Spinal cord (tissue), 10 donors: ENCODE measurements around the gene HRC. TPM values are rescaled to one million over a fixed set of nuclear protein-coding genes. Genes with fewer than 3 reads are reported as not detected.
"Not testable (repeated sequence)": the region's sequence is repeated elsewhere in the genome, so short reads cannot be mapped to it uniquely, and the experiment has no call there.

Source experiments
- DNase-seq, 6 donors: peaks; one replicate each; pipeline versions ENCODE4 v3.0.0 to v3.0.0-alpha.2; 2013 to 2015; ENCODE audit warnings: low spot score in 6 of 6, low read depth in 4 of 6
- H3K27ac ChIP-seq: one replicate; pipeline ENCODE4 v1.5.1; 2013; ENCODE audit warnings: low read depth, low read length, control low read depth
- H3K27me3 ChIP-seq: one replicate; pipeline ENCODE4 v1.6.1; 2013; ENCODE audit warnings: low read length; ENCODE audit not compliant: control insufficient read depth, insufficient read depth
- H3K36me3 ChIP-seq: one replicate; pipeline ENCODE4 v1.6.1; 2013; ENCODE audit warnings: low read length; ENCODE audit not compliant: control insufficient read depth, insufficient read depth
- H3K4me1 ChIP-seq: one replicate; pipeline ENCODE4 v1.6.1; 2013; ENCODE audit warnings: low read length; ENCODE audit not compliant: control insufficient read depth, insufficient read depth
- H3K4me3 ChIP-seq: one replicate; pipeline ENCODE4 v1.5.1; 2013; ENCODE audit warnings: low read depth, low read length, control low read depth
- H3K9me3 ChIP-seq: one replicate; pipeline ENCODE4 v1.6.1; 2013; ENCODE audit warnings: low read length; ENCODE audit not compliant: control insufficient read depth, insufficient read depth
- WGBS: methylation state at CpG from one replicate; pipeline ENCODE4 v1.1.5; 2013; ENCODE audit warnings: missing lambda C conversion rate; ENCODE audit not compliant: insufficient coverage; 5-methylcytosine and 5-hydroxymethylcytosine counted together
- polyA plus RNA-seq, 2 donors: library from polyadenylated mRNA; unstranded; fragments of 120-200 nt; gene quantifications; one replicate each; pipeline ENCODE4 v1.2.1, GENCODE V29; 2013; ENCODE audit not compliant: insufficient read length in 2 of 2
- total RNA-seq, 2 donors: library from RNA; depleted of rRNA in 1 of 2; stranded (reverse); fragments of 120-200 nt in 1 of 2; fragments of >200 nt in 1 of 2; gene quantifications; one replicate each; pipeline versions ENCODE4 v1.2.3 to v1.2.4, GENCODE V29; 2013 to 2014
- donor health status: healthy.

HRC gene
- total and polyA plus RNA-seq, 4 donors = 1.5 to 10.5 (median 2.8) TPM

DNA sequence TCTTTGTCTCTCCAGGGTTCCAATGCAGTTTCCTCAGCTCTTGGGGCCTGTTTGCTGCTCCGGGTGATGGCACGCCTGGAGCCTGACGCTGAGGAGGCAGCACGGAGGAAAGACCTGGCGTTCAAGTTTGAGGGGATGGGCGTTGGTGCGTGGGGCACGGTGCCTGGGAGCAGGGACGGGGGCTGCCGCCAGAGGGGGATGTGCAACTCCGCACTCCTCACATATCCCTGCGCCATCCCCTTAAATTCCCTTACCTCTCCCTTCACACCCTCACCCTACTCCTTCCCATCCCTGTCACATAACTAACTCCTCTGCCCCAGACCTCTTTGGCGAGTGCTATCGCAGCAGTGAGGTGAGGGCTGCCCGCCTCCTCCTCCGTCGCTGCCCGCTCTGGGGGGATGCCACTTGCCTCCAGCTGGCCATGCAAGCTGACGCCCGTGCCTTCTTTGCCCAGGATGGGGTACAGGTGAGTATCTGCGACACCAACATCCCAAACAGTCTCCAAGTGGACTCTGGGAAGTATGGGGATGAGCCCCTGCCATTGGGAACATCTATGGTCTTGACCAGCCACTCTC, 33.5 kb upstream of the HRC start:
- Histone ChIP-seq H3K9me3 (no peaks in the 10 kb centered on the region), H3K36me3 (peaks cover 24% of the 10 kb centered on the region), H3K27ac (no peak overlapping the region), H3K4me1 (no peaks in the 10 kb centered on the region), H3K27me3 (no peaks in the 10 kb centered on the region), H3K4me3 (no peak overlapping the region)
- DNase-seq = no peak
- WGBS = 61% methylated on average over 11 of the region's 21 CpGs

DNA sequence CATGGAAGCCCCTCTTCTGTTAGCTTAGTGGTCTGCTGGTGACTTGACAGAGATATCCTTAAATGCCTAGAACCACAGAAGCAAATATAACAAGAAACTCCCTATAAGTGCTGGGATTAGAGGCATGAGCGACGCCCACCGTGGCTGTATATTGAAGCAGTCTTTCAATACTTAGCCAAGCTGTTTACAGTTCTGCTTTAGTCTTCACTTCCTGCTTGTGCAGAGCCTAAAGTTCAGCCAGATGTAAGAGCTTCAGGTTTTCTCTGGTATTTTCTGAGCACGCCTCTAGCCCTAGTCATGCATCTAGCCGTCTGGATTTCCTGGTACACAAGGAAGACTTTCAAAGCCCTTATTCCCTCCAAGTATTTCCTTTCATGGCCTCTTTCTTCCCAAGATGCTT, 30.9 kb upstream of the HRC start:
- H3K27ac ChIP-seq = no peak overlapping the region
- H3K4me3 ChIP-seq = no peak overlapping the region
- DNase-seq = no peak
- no peaks in the 10 kb centered on the region for H3K9me3 ChIP-seq
- H3K27me3 ChIP-seq = no peaks in the 10 kb centered on the region
- H3K36me3 ChIP-seq = peaks cover 33% of the 10 kb centered on the region
- 82% methylated on average over 4 of the region's 5 CpGs for WGBS
- H3K4me1 ChIP-seq = no peaks in the 10 kb centered on the region

DNA sequence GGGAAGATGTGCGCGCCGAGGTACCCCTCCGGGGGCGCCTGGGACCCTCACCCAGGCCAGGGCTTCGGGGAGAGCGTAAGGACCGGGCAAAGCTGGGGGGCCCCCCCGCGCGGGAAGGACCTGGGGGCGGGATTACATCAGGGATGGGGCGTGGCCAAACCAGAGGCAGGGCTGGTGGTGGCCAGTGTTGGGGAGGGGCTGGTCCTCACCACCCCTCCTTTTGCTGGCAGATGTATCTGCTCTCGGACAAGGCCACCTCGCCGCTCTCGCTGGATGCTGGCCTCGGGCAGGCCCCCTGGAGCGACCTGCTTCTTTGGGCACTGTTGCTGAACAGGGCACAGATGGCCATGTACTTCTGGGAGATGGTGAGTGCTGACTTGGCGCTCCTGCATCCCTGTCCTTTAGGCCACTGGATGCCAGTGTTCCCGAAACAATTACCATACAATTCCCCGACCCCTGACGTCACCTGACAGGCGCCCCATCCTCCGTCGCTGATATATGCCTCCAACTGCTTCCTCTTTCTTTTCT, 27.7 kb upstream of the HRC start:
- H3K4me3 ChIP-seq = no peak overlapping the region
- WGBS = 27% methylated on average over 19 of the region's 26 CpGs
- no peaks in the 10 kb centered on the region for H3K9me3 ChIP-seq
- no peak overlapping the region for H3K27ac ChIP-seq
- no peaks in the 10 kb centered on the region for H3K4me1 ChIP-seq
- peaks cover 19% of the 10 kb centered on the region for H3K36me3 ChIP-seq
- DNase-seq = no peak
- H3K27me3 ChIP-seq = no peaks in the 10 kb centered on the region

DNA sequence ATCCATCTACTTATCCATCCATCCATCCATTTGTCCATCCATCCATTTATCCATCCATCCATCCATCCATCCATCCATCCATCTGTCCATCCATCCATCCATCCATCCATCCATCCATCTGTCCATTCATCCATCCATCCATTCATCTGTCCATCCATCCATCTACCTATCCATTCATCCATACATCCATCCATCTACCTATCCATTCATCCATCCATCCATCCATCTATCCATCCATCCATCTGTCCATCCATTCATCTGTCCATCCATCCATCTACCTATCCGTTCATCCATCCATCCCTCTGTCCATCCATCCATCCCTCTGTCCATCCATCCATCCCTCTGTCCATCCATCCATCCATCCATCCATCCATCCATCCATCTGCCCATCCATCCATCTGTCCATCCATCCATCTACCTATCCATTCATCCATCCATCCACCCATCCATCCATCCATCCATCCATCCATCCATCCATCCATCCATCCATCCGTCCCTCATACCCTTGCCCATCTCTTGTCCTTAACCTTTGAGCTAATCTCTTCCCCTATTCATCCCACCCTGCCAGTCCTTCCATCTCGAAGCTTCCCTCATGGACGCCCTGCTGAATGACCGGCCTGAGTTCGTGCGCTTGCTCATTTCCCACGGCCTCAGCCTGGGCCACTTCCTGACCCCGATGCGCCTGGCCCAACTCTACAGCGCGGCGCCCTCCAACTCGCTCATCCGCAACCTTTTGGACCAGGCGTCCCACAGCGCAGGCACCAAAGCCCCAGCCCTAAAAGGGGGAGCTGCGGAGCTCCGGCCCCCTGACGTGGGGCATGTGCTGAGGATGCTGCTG, 27.0 kb upstream of the HRC start:
- WGBS = 57% methylated on average over 20 of the region's 20 CpGs
- peaks cover 19% of the 10 kb centered on the region for H3K36me3 ChIP-seq

DNA sequence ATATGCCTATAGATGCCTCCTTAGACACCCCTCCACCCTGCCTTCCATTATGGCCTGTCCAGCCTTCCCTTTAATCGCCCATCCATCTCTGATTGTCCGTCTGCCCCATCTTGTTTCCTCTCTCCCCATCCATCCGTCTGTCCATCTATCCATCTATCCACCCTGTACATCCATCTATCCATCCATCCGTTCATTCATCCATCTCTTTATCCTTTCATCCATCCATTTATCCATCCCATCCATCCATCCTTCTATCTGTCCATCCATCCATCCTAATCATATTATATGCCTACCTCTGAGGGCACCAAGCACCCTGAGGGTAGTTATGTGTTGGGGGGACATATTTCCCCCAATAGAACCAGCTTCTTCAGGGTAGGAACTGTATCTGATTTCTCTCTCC, 25.5 kb upstream of the HRC start:
- H3K9me3 ChIP-seq = no peaks in the 10 kb centered on the region
- H3K27me3 ChIP-seq = no peaks in the 10 kb centered on the region
- H3K4me3 ChIP-seq = no peak overlapping the region
- WGBS = 94% methylated on average over 4 of the region's 4 CpGs
- DNase-seq = no peak
- H3K36me3 ChIP-seq = peaks cover 17% of the 10 kb centered on the region
- H3K27ac ChIP-seq = no peak overlapping the region
- H3K4me1 ChIP-seq = no peaks in the 10 kb centered on the region

More for the DNA sequence above, 27.0 kb upstream of the HRC start:
- H3K4me1 ChIP-seq, H3K9me3 ChIP-seq, H3K4me3 ChIP-seq, H3K27me3 ChIP-seq, DNase-seq, H3K27ac ChIP-seq: not testable (repeated sequence)

DNA sequence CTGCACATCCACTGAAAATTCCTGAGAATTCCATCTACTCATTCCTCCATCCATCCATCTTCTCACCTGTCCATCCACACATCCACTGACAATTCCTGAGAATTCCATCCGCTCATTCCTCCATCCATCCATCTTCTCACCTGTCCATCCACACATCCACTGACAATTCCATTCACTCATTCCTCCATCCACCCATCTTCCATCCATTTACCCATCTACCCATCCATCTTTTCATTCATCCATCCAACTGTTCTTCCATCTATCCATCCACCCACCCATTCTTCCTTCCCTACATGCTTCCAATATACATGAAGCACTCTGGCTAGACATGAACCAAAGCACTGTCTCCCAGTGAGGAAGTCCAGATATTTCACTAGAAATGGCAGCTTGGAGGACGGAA, 18.0 kb upstream of the HRC start:
- DNase-seq = no peak
- 88% methylated on average over 2 of the region's 2 CpGs for WGBS
- Histone ChIP-seq H3K9me3 (no peaks in the 10 kb centered on the region), H3K4me3 (no peak overlapping the region), H3K27me3 (no peaks in the 10 kb centered on the region), H3K4me1 (no peaks in the 10 kb centered on the region), H3K27ac (no peak overlapping the region), H3K36me3 (peaks cover 27% of the 10 kb centered on the region)

DNA sequence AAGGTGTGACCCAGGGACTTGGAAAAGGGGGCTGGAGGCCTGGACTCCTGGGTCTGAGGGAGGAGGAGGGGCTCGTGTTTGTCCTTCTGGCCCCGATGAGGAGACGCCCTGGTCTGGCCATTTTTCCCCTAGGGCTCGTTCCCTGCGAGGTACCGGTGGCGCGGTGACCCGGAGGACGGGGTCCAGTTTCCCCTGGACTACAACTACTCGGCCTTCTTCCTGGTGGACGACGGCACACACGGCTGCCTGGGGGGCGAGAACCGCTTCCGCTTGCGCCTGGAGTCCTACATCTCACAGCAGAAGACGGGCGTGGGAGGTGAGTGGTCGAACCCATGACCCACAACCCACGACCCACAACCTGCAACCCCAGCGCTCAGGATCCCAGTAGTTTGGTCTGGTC, 13.2 kb upstream of the HRC start:
- DNase-seq = no peak
- WGBS = 90% methylated on average over 10 of the region's 23 CpGs
- Histone ChIP-seq H3K36me3 (peaks cover 30% of the 10 kb centered on the region), H3K27me3 (peaks cover 14% of the 10 kb centered on the region), H3K27ac (no peak overlapping the region), H3K4me1 (peaks cover 12% of the 10 kb centered on the region), H3K4me3 (no peak overlapping the region), H3K9me3 (no peaks in the 10 kb centered on the region)

DNA sequence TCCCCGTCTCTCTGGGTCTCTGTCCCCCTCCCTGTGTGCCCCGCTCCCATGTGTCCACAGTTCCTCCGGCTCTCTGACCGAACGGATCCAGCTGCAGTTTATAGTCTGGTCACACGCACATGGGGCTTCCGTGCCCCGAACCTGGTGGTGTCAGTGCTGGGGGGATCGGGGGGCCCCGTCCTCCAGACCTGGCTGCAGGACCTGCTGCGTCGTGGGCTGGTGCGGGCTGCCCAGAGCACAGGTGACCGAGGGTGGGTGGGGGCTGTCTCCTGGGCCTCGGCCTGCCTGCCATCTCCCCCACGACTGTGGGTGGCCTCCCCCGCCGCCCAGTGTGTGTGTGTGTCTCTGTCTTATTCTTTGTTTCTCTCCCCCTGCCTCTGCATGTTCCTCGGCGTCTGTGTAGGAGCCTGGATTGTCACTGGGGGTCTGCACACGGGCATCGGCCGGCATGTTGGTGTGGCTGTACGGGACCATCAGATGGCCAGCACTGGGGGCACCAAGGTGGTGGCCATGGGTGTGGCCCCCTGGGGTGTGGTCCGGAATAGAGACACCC, 12.7 kb upstream of the HRC start:
- Histone ChIP-seq H3K27ac (no peak overlapping the region), H3K27me3 (peaks cover 14% of the 10 kb centered on the region), H3K4me3 (no peak overlapping the region), H3K9me3 (no peaks in the 10 kb centered on the region), H3K4me1 (peaks cover 12% of the 10 kb centered on the region), H3K36me3 (peaks cover 26% of the 10 kb centered on the region)
- DNase-seq = no peak
- 36% methylated on average over 14 of the region's 25 CpGs for WGBS

DNA sequence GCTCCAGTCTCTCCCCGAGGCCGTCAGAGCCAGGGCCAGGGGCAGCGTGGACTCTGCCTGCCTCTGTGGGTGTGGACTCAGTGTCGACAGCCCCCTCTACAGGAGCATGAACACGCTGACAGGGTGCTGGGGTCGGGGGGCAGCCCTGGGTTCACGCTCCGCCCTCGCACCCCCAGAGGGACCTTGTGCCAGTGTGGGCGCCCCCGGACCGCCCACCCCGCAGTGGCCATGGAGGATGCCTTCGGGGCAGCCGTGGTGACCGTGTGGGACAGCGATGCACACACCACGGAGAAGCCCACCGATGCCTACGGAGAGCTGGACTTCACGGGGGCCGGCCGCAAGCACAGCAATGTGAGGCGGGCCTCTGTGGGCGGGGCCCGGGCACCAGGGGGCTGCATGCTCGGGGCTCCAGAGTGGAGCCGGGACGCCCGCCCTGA, 10.7 kb upstream of the HRC start:
- H3K4me1 ChIP-seq = peaks cover 12% of the 10 kb centered on the region
- no peak overlapping the region for H3K4me3 ChIP-seq
- DNase-seq = no peak
- no peaks in the 10 kb centered on the region for H3K9me3 ChIP-seq
- WGBS = 12% methylated on average over 30 of the region's 30 CpGs
- peaks cover 14% of the 10 kb centered on the region for H3K27me3 ChIP-seq
- peaks cover 16% of the 10 kb centered on the region for H3K36me3 ChIP-seq
- no peak overlapping the region for H3K27ac ChIP-seq
